Brain microvascular endothelial cell (primary cell): Measurements from ENCODE around the gene TCFL5.

Source experiments
- DNase-seq: peaks from one replicate; pipeline ENCODE4 v3.0.0-alpha.2; 2020
- H3K27ac ChIP-seq: fragments of 250-450 bp; sonication (Bioruptor Pico); 2 replicates; pipeline ENCODE4 v1.5.1; 2020; ENCODE audit warnings: mild to moderate bottlenecking, moderate library complexity
- H3K27me3 ChIP-seq: fragments of 250-450 bp; sonication (Bioruptor Pico); replicated peaks from 2 replicates; pipeline ENCODE4 v1.5.1; 2020; ENCODE audit warnings: mild to moderate bottlenecking
- H3K36me3 ChIP-seq: fragments of 250-450 bp; sonication (Bioruptor Pico); replicated peaks from 2 replicates; pipeline ENCODE4 v1.5.1; 2020; ENCODE audit warnings: mild to moderate bottlenecking
- H3K4me3 ChIP-seq: 2 replicates; pipeline ENCODE4 v1.5.1; 2011; ENCODE audit warnings: low read depth, mild to moderate bottlenecking, control low read depth, low read length, moderate library complexity
- in situ Hi-C: cut with HindIII; loops from 2 replicates; pipeline ENCODE4 v1.10.0; 2017; ENCODE audit warnings: low sequenced_read_pairs, low pct_ligation_motif_present
- TF ChIP-seq, protein P1 (sequence below): IDR thresholded peaks from 2 replicates; pipeline ENCODE4 v1.5.1; 2011; ENCODE audit warnings: low read depth, mild to moderate bottlenecking, moderate library complexity, low read length, control low read depth, inconsistent platforms; ENCODE audit errors: missing control alignments

TCFL5 gene

DNA sequence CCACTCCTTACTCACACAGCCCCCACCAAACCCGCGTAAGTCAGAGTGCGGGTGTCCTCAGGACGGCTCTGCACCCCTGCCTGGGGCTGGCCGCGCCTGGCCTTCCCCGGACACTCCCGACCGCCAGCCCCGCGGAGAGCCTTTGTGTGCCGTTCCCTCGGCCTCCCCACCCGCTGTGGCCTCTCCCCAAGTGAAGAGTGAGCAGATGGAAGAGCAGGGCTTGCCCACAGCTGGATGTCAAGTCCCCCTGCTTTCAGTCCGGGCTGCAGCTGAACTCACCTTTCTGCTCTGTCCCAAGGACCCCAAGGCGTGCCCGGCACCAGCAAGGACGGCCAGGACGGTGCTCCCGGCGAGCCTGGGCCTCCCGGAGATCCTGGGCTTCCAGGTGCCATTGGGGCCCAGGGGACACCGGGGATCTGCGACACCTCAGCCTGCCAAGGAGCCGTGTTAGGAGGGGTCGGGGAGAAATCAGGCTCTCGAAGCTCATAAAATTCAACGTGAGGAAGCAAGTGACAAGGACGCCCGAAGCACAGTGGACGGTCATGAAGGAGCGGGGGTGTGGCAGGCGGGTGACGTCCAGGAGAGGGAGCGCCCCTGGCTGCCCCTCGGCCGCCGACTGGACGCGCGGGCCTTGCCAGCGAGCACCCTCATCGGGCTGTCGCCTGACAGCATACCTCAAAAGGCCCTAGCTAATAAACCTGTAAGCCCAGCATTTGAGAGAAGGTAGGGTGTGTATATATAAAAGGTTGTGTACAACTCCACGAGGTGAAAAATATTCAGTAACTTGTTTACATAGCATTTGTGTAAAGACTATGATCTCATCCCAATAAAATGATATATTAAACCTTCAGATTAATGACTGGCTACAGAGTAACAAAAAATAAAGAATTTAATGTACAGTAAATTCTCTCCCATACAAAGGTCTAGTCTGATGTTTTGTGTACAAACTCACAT is 21.1 kb downstream of the TCFL5 start:
- Histone ChIP-seq H3K36me3 (no peaks in the 10 kb centered on the region), H3K4me3 (no peak overlapping the region), H3K27me3 (no peaks in the 10 kb centered on the region), H3K27ac (no peak overlapping the region)
- TF ChIP-seq, protein P1, sequence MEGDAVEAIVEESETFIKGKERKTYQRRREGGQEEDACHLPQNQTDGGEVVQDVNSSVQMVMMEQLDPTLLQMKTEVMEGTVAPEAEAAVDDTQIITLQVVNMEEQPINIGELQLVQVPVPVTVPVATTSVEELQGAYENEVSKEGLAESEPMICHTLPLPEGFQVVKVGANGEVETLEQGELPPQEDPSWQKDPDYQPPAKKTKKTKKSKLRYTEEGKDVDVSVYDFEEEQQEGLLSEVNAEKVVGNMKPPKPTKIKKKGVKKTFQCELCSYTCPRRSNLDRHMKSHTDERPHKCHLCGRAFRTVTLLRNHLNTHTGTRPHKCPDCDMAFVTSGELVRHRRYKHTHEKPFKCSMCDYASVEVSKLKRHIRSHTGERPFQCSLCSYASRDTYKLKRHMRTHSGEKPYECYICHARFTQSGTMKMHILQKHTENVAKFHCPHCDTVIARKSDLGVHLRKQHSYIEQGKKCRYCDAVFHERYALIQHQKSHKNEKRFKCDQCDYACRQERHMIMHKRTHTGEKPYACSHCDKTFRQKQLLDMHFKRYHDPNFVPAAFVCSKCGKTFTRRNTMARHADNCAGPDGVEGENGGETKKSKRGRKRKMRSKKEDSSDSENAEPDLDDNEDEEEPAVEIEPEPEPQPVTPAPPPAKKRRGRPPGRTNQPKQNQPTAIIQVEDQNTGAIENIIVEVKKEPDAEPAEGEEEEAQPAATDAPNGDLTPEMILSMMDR: no peak
- DNase-seq: no peak
- in situ Hi-C loops: no loop called here

DNA sequence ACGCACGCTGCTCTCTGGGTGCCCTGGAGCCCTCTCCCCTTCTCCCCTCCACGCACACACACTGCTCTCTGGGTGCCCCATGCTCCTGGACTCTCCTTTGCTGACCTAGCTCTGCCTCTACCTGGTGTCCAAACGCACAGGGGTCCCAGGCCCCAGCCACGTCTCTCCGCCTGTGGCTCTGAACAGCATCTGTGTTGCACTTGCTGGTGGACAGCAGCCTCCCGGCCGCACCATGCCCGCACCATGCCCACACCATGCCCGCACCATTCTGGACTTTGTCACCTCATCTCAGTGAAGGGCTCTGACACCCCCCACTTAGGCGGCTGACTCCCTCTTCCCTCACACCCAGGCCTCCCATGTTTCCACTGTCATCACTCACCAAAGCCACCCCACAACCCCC is 21.8 kb downstream of the TCFL5 start:
- DNase-seq: no peak
- H3K4me3 ChIP-seq: no peak overlapping the region
- no peak overlapping the region for H3K27ac ChIP-seq
- TF ChIP-seq, protein P1: no peak
- no peaks in the 10 kb centered on the region for H3K27me3 ChIP-seq
- in situ Hi-C loops: no loop called here
- H3K36me3 ChIP-seq: no peaks in the 10 kb centered on the region

DNA sequence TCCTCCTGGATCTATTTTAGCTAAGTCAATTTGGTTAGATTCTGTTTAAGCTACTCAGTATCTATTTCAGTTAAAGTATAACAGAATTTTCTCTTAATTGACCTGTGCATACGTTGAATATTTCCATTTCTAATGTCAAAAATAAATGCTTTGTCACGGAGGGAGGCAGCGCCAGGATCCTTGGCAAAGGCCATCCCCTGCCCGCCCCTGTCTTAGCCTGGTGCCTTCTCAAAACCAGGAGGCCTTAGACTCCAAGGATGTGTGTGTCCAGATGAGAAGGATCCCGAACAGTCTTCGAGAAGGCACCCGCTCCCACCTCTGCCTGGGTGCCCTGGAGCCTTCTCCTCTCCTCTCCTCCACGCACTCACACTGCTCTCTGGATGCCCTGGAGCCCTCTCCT is 22.4 kb downstream of the TCFL5 start:
- no peak for DNase-seq
- H3K27me3 ChIP-seq: no peaks in the 10 kb centered on the region
- no peak overlapping the region for H3K27ac ChIP-seq
- TF ChIP-seq, protein P1: no peak
- in situ Hi-C loops: no loop called here
- no peaks in the 10 kb centered on the region for H3K36me3 ChIP-seq
- no peak overlapping the region for H3K4me3 ChIP-seq

DNA sequence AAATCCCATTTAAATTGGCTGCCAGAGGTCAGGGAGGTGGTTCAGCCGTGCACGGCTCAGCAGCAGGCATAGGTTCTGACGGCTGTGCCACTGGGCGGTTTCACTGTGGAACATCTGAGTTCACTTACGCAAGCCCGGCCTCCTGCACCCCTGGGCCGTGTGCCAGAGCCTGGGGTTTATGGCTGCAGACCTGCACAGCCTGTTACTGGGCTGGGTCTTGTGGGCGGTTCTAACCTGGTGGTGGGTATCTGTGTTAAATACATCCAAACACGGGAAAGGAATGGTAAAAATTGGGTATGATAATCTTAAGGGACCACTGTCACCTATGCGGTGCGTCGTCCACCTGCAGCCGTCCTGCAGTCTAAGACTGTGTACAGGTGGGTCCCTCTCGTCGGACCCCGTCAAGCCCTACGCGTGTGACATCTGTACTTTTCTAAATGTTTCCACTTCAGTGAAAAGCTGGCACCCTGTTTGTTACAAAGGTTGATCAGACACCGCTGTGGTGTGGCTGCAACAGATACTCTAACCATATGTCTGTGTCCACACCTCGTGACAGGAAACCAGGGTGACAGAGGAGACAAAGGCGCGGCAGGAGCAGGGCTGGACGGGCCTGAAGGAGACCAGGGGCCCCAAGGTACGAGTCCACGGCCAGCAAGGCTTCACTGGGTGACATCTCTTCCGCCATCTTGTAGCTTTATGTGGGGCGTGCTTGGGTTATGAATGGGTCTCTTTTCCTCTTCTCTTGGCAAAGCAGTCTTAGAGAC is 23.3 kb downstream of the TCFL5 start:
- H3K27me3 ChIP-seq: no peaks in the 10 kb centered on the region
- TF ChIP-seq, protein P1: no peak
- H3K4me3 ChIP-seq: no peak overlapping the region
- in situ Hi-C loops: no loop called here
- no peaks in the 10 kb centered on the region for H3K36me3 ChIP-seq
- DNase-seq: no peak
- no peak overlapping the region for H3K27ac ChIP-seq

DNA sequence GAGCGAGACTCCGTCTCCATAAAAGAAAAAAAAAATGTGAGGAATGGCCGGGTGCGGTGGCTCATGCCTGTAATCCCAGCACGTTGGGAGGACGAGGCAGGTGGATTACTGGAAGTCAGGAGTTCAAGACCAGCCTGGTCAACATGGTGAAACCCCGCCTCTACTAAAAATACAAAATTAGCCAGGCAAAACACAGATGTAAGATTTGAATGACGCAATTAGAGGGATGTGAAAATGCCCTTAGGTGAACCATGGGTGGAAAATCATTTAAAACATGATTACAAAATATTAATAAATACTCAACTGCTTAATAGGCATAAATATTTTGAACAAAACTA is 23.9 kb downstream of the TCFL5 start:
- Histone ChIP-seq H3K27me3 (no peaks in the 10 kb centered on the region), H3K36me3 (no peaks in the 10 kb centered on the region), H3K4me3 (no peak overlapping the region), H3K27ac (no peak overlapping the region)
- TF ChIP-seq, protein P1: no peak
- in situ Hi-C loops: no loop called here
- DNase-seq: no peak
